IPS-20b (cell line): ENCODE results near the gene CLPTM1L.

Experiments
- H3K27ac ChIP-seq: one replicate; pipeline ENCODE4 v1.5.1; 2013; ENCODE audit warnings: low read length
- H3K27me3 ChIP-seq: 2 replicates; pipeline ENCODE4 v1.6.1; 2013; ENCODE audit warnings: mild to moderate bottlenecking, low read length, inconsistent platforms; ENCODE audit not compliant: insufficient read depth
- H3K36me3 ChIP-seq: 2 replicates; pipeline ENCODE4 v1.6.1; 2013; ENCODE audit warnings: low read depth, mild to moderate bottlenecking, inconsistent platforms, low read length, moderate library complexity; ENCODE audit not compliant: insufficient read depth
- H3K4me1 ChIP-seq: 2 replicates; pipeline ENCODE4 v1.6.1; 2013; ENCODE audit warnings: mild to moderate bottlenecking, control low read depth, inconsistent platforms, low read length, moderate library complexity; ENCODE audit not compliant: insufficient read depth
- H3K4me3 ChIP-seq: 2 replicates; pipeline ENCODE4 v1.5.1; 2013; ENCODE audit warnings: mild to moderate bottlenecking, low read length, inconsistent platforms
- H3K9ac ChIP-seq: 2 replicates; pipeline ENCODE4 v1.6.1; 2013; ENCODE audit warnings: low read depth, mild to moderate bottlenecking, inconsistent platforms, low read length, moderate library complexity
- H3K9me3 ChIP-seq: 2 replicates; pipeline ENCODE4 v1.6.1; 2013; ENCODE audit warnings: mild to moderate bottlenecking, low read depth, low read length, inconsistent platforms; ENCODE audit not compliant: insufficient read depth

Gene CLPTM1L

DNA sequence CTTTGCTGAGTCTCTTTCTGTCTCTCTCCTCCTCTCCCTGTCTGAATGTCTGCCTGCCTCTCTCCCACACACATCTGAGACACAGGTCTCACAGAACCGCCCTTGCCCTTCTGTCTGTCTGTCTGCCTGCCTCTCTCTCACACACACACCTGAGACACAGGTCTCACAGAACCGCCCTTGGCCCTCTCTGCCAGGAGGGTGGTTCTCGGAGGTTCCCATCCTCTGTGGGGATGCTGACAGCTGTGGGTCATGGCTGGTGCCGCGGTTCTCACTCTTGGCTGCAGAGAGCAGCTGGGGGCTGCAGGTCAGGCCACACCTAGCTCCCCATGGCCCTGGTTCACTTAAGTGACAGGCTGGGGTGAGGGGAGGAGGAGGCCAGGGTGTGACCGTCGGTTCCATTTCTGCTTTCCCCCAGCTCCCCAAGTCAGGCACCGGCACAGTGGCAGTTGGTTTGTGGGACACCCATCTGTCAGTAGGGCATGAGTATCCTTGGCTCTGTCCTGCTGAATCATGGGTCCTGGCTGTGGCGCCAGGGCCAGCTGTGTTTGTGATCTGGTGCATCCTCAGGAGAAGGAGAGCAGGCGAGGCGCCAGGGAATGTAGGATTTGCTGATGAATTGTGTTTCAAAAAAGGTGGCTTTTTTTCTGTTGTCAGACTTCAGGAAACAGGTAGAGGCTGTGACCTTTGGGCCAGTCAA, 42.3 kb upstream of the CLPTM1L start:
- H3K9me3 ChIP-seq, result no peaks in the 10 kb centered on the region
- H3K9ac ChIP-seq, result no peak overlapping the region
- no peaks in the 10 kb centered on the region for H3K4me1 ChIP-seq
- no peaks in the 10 kb centered on the region for H3K36me3 ChIP-seq
- peaks cover 65% of the 10 kb centered on the region for H3K27me3 ChIP-seq
- no peak overlapping the region for H3K27ac ChIP-seq
- no peak overlapping the region for H3K4me3 ChIP-seq

DNA sequence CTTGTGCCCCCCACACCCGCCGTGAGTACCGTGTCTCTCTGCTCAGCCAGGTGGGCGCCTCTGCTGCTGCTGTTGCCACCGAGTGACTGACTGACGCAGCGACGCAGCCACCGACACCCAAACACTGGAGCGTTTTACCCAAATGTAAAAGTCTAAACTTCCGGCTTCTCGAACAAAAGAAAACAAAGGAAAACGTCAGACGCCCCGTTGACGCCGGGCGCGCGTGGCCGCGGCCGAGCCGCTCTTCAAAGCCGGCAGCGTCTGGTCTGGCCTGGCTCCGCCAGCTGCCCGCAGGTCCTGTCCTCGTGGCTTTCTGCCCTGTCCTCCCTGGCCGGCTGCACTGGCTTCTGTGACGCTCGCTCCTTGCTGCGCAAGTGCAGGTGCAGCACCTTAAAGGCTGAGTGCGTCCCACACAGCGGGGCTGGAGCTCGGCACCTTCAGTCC, 41.4 kb upstream of the CLPTM1L start:
- H3K4me3 ChIP-seq, result peak overlapping the region; percentile 70
- H3K9me3 ChIP-seq, result no peaks in the 10 kb centered on the region
- H3K9ac ChIP-seq, result peak overlapping the region; percentile 70; the same call in 1 of the 2 replicates
- H3K4me1 ChIP-seq, result no peaks in the 10 kb centered on the region
- H3K27me3 ChIP-seq, result peaks cover 71% of the 10 kb centered on the region
- H3K36me3 ChIP-seq, result no peaks in the 10 kb centered on the region
- H3K27ac ChIP-seq, result no peak overlapping the region

DNA sequence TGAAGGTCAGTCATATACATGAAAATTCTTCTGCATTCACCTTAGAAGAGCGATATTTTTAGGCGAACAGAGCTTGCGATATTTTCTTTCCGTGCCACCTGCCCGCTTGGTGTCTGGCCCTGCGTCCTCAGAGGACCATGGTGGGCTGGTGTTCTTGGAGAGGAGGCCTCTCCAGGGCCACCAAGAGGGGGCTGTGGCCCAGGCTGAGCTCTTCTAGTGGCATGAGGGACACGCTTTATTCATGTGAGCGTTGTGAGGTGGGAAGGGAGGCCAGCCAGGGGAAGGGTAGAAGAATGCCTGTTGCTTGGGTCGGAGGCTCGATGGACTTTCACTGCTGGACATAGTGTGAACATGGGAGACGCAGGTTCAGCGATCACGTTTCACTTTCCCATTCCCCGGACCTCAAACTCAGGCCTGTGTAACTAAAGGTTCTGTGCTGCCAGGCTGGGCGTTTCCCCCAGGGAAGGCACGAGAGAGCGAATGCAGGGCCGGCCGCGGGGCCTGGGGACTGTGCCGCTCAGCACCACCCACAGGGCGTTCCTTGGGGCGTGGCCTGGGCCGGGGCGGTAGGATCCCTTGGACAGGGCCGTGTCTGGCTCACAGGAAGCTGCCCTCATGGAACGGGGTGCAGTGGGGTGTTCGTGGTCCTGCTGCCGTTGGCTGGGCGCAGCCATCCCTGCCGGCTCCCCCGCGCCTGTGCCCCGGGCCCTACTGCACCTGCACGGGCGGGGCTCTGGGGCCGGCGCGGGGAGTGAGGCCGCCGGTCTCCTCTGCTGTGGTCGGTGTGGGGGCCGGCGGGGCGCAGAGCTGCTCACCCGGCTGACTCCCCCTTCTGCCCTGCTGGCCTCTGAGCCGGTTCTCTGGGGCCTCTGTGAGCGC, 40.7 kb upstream of the CLPTM1L start:
- Histone ChIP-seq H3K9ac (peak overlapping the region; percentile 70; the same call in 1 of the 2 replicates), H3K4me3 (peak overlapping the region; percentile 70), H3K27ac (no peak overlapping the region), H3K27me3 (peaks cover 77% of the 10 kb centered on the region), H3K36me3 (no peaks in the 10 kb centered on the region), H3K4me1 (peaks cover 1% of the 10 kb centered on the region), H3K9me3 (no peaks in the 10 kb centered on the region)

- Histone ChIP-seq H3K27ac (no peak overlapping the region), H3K9ac (no peak overlapping the region), H3K9me3 (peaks cover 4% of the 10 kb centered on the region; the same call in 1 of the 2 replicates), H3K4me3 (no peak overlapping the region), H3K4me1 (peaks cover 4% of the 10 kb centered on the region), H3K27me3 (peaks cover 88% of the 10 kb centered on the region), H3K36me3 (no peaks in the 10 kb centered on the region)
Observed at GRCh38 chr5:1384521-1384920, 39.6 kb upstream of the CLPTM1L start.

DNA sequence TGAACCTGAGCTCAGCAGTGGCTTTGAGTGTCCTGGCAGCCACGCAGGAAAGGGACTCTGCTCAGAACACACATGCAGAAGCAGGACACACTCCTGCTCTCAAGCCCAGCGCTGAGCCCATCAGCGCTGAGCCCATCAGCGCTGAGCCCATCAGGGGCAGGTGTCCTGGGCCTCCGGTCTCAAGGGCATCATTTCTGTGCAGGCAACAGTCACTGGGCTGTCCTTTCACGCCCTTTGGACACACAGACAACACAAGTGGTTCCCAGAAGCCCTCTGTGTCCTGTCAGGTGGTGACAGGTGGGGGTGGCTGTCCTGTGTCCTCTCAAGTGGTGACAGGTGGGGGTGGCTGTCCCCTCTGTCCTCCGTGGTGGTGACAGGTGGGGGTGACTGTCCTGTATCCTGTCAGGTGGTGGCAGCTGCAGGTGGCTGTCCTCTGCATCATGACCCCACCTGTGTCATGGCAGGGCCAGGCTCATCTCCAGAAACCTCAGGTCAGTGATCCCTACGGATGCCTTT, 39.0 kb upstream of the CLPTM1L start:
- no peaks in the 10 kb centered on the region for H3K36me3 ChIP-seq
- H3K9me3 ChIP-seq, result peaks cover 6% of the 10 kb centered on the region; the same call in 1 of the 2 replicates
- no peak overlapping the region for H3K27ac ChIP-seq
- H3K9ac ChIP-seq, result no peak overlapping the region
- no peak overlapping the region for H3K4me3 ChIP-seq
- peaks cover 4% of the 10 kb centered on the region for H3K4me1 ChIP-seq
- peaks cover 87% of the 10 kb centered on the region for H3K27me3 ChIP-seq

DNA sequence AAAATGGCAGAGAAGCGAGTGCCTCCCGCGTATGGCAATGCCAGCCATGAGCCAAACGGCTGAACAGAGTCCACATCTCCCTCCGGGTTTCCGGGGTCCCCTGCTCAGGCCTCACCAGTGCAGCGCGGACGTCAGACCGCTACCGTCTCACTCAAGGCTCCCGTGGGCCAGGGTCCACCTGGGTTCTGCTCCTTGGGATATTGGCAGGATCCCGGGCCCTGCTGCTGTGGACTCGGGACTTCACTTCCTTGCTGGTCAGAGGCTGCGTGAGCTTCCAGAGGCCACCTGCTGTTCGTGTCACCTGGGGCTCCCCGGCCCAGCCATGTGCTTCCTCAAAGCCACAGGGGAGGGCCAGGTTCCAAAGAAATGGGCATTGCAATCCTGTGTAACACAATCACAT, 38.4 kb upstream of the CLPTM1L start:
- peaks cover 6% of the 10 kb centered on the region; the same call in 1 of the 2 replicates for H3K9me3 ChIP-seq
- peaks cover 81% of the 10 kb centered on the region for H3K27me3 ChIP-seq
- H3K4me3 ChIP-seq, result no peak overlapping the region
- no peak overlapping the region for H3K9ac ChIP-seq
- H3K36me3 ChIP-seq, result no peaks in the 10 kb centered on the region
- no peak overlapping the region for H3K27ac ChIP-seq
- peaks cover 4% of the 10 kb centered on the region for H3K4me1 ChIP-seq

DNA sequence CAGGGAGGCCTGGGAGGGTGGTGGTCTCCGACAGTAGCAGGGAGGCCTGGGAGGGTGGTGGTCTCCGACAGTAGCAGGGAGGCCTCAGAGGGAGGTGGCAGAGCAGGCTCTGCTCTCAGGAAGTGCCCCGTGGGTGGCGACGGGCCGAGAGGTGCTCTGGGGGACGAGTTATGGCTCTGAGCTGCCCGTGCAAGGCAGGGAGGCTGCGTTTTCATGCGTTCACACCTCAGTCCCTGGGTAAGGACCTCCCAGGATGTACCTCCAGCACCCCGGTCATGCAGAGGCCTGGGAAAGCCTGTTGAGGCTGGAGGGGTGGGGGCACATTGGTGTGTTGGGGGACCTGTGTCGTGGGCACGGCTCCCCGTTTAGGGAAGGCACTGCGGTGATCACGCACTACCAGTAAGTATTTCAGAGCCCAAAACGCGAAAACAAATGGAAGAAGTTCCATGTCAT, 37.4 kb upstream of the CLPTM1L start:
- H3K9me3 ChIP-seq, result peaks cover 6% of the 10 kb centered on the region; the same call in 1 of the 2 replicates
- no peak overlapping the region for H3K9ac ChIP-seq
- H3K4me1 ChIP-seq, result peaks cover 4% of the 10 kb centered on the region
- no peak overlapping the region for H3K27ac ChIP-seq
- H3K27me3 ChIP-seq, result peaks cover 70% of the 10 kb centered on the region
- H3K36me3 ChIP-seq, result no peaks in the 10 kb centered on the region
- no peak overlapping the region for H3K4me3 ChIP-seq

- H3K9me3 ChIP-seq, result peaks cover 6% of the 10 kb centered on the region; the same call in 1 of the 2 replicates
- no peak overlapping the region for H3K27ac ChIP-seq
- peaks cover 4% of the 10 kb centered on the region for H3K4me1 ChIP-seq
- no peak overlapping the region for H3K4me3 ChIP-seq
- H3K9ac ChIP-seq, result no peak overlapping the region
- no peaks in the 10 kb centered on the region for H3K36me3 ChIP-seq
- peaks cover 63% of the 10 kb centered on the region for H3K27me3 ChIP-seq
Observed at GRCh38 chr5:1381370-1382247, 36.7 kb upstream of the CLPTM1L start.

GRCh38 chr5:1380910-1381309, 36.0 kb upstream of the CLPTM1L start:
- Histone ChIP-seq H3K27me3 (peaks cover 59% of the 10 kb centered on the region), H3K4me1 (peaks cover 4% of the 10 kb centered on the region), H3K9ac (no peak overlapping the region), H3K9me3 (peaks cover 6% of the 10 kb centered on the region; the same call in 1 of the 2 replicates), H3K27ac (no peak overlapping the region), H3K4me3 (no peak overlapping the region; the same call in 1 of the 2 replicates), H3K36me3 (no peaks in the 10 kb centered on the region)

GRCh38 chr5:1380011-1380817, 35.3 kb upstream of the CLPTM1L start:
- Histone ChIP-seq H3K4me3 (peak overlapping the region; percentile 38; the same call in 1 of the 2 replicates), H3K9ac (no peak overlapping the region), H3K27ac (no peak overlapping the region), H3K36me3 (no peaks in the 10 kb centered on the region), H3K4me1 (peaks cover 4% of the 10 kb centered on the region), H3K27me3 (peaks cover 59% of the 10 kb centered on the region), H3K9me3 (peaks cover 6% of the 10 kb centered on the region; the same call in 1 of the 2 replicates)
